IPS DF 4.7 (cell line): Measurements from ENCODE around the gene TPRG1.

Experiments used
- DNase-seq: peaks from one replicate; pipeline ENCODE4 v3.0.0-alpha.2; 2013; ENCODE audit warnings: low spot score; ENCODE audit errors: extremely low read depth

TPRG1 gene

DNA sequence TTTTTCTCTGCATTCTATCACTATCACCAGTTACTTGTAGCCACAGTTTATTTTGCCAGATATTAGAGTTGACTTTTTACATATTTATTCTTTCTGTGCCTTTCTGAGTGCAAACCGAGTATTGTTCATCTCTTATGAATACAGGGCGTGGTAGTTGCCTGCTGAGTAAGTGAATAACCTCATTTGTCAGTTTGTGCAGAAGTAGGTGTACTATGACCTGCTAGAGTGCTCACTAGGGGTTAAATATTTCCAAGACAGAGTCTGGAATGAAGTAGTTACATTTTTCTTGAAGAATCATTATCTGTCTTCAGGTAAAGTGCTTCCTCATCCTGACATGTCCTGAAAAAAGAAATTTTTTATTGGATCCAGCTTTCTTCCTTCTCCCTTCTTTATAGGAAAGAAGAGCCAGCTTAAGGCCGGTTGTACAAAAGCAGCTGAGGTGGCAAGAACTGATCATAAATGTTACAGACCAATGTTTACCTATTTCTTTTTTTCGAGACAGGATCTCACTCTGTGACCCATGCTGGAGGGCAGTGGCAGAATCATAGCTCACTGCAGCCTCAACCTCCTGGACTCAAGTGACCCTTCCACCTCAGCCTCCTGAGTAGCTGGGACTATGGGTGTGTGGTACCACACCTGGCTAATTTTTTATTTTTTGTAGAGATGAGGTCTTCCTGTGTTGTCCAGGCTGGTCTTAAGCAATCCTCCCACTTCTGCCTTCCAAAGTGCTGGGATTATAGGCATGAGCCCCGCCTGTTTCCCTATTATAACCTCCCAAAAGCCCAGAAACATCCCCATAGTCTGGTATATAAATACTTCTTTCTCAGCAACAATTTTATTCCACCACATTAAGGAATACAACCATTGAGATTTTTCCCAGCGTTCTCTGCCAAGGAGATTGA, 182.5 kb downstream of the TPRG1 start:
- no peak for DNase-seq

DNA sequence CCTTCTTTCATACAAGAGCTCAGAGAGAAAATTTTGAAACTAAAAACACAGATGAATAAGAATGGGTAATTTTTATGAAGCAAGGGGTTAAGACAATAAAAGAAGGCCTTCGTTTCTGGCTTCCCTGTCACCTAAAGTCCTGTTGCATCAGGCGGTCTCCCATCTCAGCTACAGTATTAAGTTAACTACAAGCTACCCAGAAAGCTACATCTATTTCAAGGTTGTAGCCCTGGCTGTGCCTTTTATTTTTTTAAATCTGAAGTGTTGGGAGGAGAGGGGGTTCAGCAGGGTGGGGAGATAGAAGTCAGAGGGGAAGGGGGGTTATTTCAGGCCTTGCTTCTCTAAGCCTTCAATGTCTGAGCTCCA, 183.3 kb downstream of the TPRG1 start:
- DNase-seq: no peak

DNA sequence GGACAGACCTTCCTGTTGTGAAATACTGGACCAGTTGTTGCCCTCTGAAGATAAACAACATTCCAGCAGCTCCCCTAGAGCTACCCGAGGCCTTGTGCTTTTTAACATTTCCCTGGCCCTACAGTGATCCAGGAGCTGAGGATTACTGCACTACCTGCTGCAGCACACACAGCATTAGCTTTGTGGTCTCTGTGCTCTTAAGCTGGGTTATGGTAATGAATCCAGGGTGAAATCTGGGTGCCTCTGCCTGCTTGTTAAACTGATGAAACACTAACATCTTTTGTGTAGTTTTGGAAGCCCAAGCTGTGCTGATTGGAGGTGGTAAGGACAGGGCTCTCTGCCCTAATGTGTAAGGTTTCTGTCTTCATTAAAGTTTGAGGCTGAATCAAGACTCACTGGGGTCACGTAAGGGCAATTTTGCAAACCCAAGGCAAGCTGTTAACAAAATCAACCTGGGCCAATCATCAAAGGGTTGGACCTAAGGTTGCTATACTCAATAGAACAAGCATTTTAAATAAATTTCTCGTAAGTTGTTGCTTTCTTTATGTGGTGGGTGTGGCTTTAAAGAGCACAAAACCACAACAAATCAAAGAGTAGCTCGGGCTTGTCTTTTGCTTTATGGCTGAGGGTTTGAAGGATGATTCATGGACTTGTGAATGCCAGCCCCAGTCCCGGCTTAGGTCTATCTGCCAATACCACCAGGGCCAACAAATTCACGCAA, 183.9 kb downstream of the TPRG1 start:
- no peak for DNase-seq

DNA sequence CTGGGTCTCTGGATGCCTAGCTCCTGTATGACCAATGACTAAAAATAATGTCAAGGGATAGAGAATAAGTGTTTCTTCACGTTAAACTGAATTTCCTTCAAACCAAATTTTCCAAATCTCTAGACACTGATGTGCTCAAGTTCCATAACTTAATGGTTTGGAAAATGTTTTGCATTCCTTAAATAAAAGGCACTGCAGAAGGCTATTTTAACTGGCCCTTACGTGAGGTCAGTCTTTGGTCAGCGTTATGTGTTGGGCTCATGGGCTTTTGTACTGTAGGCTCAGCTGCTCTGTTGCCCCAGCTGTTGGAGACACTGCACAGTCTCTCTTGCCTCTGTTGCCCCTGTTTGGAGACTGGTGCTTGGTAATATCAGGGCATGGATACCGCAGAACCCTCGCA, 188.5 kb downstream of the TPRG1 start:
- DNase-seq: no peak

DNA sequence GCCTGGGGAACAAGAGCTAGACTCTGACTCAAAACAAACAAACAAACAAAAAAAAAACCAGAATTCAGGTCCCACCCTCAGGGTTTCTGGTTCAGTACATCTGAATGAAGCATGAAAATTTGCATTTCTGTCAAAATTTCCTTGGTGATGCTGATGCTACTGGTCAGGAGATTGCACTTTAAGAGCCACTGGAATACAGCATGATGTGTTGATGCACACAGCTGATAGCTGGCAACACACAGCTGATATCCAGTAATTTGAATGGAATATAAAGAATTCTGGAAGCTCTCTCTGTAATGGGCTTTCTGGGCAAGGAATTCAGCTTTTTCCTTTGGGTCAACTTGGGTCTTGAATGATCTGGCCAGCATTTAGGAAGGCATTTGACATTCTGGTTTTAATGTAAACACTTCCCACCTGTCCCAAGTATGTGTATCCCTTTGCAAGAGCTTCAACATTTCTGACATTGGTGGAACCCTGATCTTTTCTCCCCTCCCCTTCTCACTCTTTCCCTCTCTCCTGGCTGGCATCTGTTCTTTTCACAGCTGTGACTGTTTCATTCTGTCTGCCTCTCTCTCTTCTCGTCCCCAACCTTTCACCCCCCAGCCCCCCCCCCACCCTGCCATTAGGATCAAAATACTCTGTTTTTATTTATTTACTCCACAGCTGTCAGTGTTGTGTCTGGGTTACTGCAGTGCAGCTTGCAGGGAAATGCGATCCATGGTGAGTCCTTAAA, 189.5 kb downstream of the TPRG1 start:
- DNase-seq: no peak

DNA sequence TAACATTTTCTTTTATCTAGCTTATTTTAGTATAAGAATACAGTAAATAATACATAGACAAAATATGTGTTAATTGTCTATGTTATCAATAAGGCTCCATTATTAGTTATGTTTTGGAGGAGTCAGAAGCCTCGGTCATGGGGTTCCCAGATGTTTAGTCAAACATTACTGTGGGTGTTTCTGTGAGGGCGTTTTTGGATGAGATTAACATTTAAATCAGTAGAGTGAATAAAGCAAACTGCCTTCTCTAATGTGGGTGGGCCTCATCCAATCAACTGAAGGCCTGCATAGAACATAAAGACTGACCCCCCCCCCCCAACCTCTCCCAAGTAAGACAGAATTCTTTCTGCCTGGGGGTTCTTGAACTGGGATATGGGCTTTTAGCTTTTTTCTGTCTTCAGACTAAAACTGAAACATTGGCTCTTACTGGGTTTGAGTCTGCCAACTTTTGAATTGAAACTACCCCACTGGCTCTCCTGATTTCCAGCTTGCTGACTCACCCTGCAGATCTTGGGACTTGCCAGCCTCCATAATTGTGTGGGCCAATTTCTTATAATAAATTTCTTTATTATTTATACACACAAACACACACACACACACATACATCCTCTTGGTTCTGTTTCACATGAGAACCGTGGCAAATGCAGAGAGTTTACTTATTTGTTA, 192.0 kb downstream of the TPRG1 start:
- DNase-seq: no peak

DNA sequence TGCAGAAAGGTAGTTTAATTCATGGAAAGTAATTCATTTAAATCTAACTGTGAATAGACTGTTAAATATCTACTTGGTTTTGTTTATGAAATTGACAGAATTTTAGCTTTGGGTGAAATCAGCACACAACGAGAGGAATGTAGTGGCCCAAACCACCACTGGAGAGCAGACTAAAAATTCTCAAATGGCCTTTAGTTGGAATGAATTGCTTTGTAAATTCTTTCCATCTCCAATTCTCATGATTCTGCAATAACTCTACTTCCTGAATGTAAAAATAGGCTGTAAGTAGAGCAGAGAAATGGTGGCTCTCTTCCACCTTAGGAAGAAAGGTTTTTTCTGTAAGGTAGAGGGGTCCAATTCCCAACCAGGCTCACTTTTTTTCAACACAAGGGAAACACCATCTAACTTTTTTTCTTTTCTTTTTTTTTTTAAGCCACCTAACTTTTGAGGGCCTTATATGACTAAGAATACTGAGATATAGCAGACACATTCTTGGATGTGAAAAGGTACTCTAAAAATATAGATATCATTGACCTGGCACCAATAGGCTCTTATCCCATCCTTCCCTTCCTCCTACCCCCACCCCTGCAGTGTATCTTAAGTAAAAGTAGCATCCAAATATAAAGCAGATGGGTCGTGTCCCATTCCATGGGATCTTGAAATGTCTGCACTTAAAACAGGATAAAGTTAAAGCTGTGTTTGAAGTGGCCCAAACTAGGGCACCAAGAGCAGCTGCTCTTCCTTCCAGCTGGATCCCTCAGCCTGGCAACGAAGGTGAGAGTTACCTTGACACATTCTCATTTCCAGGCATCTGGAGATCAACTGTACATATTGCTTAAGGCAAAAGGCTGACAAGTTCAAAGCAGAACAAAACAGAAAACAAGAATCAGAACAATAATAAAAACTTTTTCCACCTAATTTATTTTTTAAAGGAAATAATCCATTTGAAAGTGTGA, 194.1 kb downstream of the TPRG1 start:
- no peak for DNase-seq

DNA sequence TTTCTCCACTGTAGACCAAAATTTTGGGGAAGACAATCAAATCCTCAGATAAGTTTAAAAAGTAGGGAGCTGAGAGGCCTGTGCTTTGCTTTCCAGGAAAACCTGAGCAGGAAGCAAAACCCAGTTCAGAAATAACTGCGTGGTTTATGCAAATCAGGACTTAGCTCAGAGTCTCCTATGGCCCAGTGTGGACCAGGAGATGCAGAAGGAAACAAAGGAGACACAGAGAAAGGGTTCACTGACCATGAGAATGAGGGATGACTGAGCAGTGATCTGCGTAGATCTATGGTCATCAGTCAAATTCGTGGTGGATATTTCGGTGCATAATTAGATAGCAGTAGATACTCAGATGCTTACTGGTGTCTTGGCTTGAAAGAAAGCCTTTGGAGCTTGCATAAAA, 196.6 kb downstream of the TPRG1 start:
- DNase-seq: no peak

DNA sequence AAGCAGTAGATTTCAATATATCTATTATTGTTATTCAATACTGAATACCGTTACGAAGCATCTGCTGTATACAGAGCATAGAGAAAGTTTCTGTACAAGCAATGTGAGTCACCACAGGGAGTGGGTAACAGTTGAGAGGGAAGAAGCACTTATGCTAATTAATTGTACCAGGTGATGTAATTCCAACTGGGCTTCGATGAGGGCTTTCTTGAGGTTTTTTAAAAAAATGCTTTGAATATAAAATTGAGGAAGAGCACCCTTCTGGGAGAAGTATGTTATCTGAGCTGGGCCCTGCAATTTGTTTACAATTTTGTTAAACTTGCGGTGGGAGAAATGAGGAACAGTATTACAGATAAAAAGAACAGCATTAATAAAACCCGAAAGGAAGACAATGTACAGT, 197.9 kb downstream of the TPRG1 start:
- no peak for DNase-seq

DNA sequence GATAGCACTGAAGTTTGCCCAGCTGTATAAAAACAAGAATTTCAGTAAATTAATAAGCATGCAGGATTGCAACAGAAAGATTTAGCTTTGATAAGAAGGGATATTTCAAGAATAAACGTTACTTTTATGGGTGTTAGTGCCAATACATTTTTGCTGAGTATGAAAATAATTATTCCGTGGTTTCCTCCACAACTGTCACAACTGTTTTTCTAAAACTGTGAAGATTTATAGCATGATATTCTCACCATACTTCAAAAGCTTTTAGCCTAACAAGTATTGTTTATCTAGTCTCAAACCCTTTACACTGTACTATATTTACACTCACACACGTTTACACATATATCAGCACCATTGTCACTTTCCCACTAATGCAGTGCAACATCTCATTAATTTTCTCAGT, 200.5 kb downstream of the TPRG1 start:
- no peak for DNase-seq
